Measurements from ENCODE around the gene GP1BB. TPM values are rescaled to one million over a fixed set of nuclear protein-coding genes. Genes with fewer than 3 reads are reported as not detected.
"Not testable (repeated sequence)": the region's sequence is repeated elsewhere in the genome, so short reads cannot be mapped to it uniquely, and the experiment has no call there.

The GP1BB gene
- total and polyA plus RNA-seq, 2 experiments from 2014 or later: 4.9 to 10.2 TPM

DNA sequence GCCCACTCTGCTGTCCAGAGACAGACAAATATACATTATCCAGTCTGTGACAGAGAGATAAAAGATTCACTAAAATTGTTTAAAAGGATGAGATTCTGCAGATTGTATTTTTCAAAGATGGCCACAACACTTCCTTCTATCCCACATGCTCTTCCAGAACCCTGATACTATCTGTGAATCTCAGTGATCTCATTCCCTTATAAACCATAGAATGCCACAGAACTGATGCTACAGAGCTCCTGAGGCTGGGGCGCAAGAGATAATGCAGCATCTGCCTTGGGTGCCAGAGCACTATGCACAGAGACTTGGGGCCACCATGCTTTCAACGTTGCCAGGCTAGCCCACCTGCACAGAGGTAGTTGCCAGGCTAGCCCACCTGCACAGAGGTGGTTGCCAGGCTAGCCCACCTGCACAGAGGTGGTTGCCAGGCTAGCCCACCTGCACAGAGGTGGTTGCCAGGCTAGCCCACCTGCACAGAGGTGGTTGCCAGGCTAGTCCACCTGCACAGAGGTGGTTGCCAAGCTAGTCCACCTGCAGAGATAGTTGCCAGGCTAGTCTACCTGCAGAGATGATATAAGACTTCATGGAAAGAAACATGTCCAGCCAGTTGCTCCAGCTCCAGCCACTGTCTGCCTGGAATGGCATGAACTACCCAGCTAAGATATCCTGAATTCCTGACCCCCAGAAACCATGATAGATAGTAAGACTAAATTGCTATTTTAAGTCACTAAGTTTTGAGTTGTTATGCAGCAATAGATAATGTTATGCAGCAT is 26.6 kb upstream of the GP1BB start:
- Histone ChIP-seq H2AFZ (no peak overlapping the region), H3K27ac (no peak overlapping the region), H4K20me1 (ENCODE audit: insufficient read depth) (no peaks in the 10 kb centered on the region), H3K79me2 (ENCODE audit: insufficient read depth) (no peaks in the 10 kb centered on the region), H3K36me3 (ENCODE audit: low read depth) (no peaks in the 10 kb centered on the region), H3K9me3 (ENCODE audit: low read depth) (no peaks in the 10 kb centered on the region), H3F3A (ENCODE audit: insufficient read depth) (0 out of 2 replicates have a peak, but pooled peaks cover under 1% of the 10 kb centered on the region), H3K4me2 (ENCODE audit: unreplicated experiment) (no peak overlapping the region), H3K4me3 (no peak overlapping the region), H3K9ac (no peak overlapping the region), H3K27me3 (replicated peaks; ENCODE audit: insufficient read depth) (no peaks in the 10 kb centered on the region), H3K4me1 (ENCODE audit: insufficient read depth) (peaks cover 5% of the 10 kb centered on the region; the same call in 1 of the 2 replicates), H3K9me2 (ENCODE audit: insufficient read depth) (no peaks in the 10 kb centered on the region)
- no peak for TF ChIP-seq EZH2phosphoT487 (IDR thresholded peaks at IDR 0.05; ENCODE audit: insufficient read depth, low read depth)
- no peak for TF ChIP-seq EZH2 (IDR thresholded peaks at IDR 0.05; ENCODE audit: insufficient read depth, poor library complexity, severe bottlenecking)
- in situ Hi-C loops (cut with MboI): no loop called here
- no peak for DNase-seq
- WGBS, 2 experiments (ENCODE audit: low coverage in 1 of 2, low lambda C conversion rate in 2 of 2, missing lambda C conversion rate in 2 of 2): 79 to 85% methylated on average over 2 of the region's 2 CpGs

DNA sequence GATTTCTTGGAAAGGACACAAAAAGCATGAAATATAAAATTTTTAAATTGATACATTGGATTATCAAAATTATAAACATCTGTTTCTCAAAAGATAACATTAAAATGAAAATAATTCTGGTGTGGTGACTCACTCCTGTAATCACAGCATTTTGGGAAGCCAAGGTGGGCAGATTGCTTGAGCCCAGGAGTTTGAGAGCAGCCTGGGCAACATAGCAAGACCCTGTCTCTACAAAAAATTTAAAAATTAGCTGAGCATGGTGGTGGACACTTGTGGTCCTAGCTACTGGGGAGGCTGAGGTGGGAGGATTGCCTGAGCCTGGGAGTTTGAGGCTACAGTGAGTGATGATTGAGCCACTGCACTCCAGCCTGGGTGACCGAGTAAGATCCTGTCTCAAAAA is 25.5 kb upstream of the GP1BB start:
- H3K36me3 ChIP-seq (ENCODE audit: low read depth); H3K9me2 ChIP-seq (ENCODE audit: insufficient read depth); H3K9ac ChIP-seq; H3K4me3 ChIP-seq; H3K27me3 ChIP-seq (replicated peaks; ENCODE audit: insufficient read depth); H3K4me1 ChIP-seq (ENCODE audit: insufficient read depth); H3K9me3 ChIP-seq (ENCODE audit: low read depth); H3K27ac ChIP-seq; H3F3A ChIP-seq (ENCODE audit: insufficient read depth); H4K20me1 ChIP-seq (ENCODE audit: insufficient read depth); in situ Hi-C loops (cut with MboI); H3K79me2 ChIP-seq (ENCODE audit: insufficient read depth); H3K4me2 ChIP-seq (ENCODE audit: unreplicated experiment); DNase-seq; H2AFZ ChIP-seq: not testable (repeated sequence)
- WGBS, 2 experiments (ENCODE audit: low coverage in 1 of 2, low lambda C conversion rate in 2 of 2, missing lambda C conversion rate in 2 of 2): 71 to 100% methylated on average over 1 of the region's 1 CpG

DNA sequence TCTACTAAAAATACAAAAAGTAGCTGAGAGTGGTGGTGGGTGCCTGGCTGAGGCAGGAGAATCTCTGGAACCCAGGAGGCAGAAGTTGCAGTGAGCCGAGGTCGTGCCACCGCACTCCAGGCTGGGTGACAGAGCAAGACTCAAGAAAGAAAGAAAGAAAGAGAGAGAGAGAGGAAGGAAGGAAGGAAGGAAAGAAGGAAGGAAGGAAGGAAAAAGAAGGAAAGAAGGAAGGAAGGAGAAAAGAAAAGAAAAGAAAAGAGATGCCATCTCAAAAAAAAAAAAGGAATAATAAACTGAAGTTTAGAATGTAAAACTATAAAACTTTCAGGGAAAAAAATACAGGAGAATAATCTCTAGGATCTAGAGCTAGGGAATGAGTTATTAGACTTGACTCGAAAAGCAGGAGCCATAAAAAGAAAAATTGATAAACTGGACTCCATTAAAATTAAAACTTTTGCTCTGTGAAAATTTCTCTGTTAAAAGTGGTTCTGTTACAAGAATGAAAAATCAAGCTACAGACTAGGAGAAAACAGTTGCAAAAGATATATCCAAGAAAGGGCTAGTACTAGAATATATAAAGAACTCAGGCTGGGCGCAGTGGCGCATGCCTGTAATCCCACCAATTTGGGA is 22.4 kb upstream of the GP1BB start:
- no peaks in the 10 kb centered on the region for H3F3A ChIP-seq (ENCODE audit: insufficient read depth)
- H3K4me2 ChIP-seq (ENCODE audit: unreplicated experiment): no peak overlapping the region
- WGBS, 2 experiments (ENCODE audit: low coverage in 1 of 2, low lambda C conversion rate in 2 of 2, missing lambda C conversion rate in 2 of 2): 82 to 85% methylated on average over 6 of the region's 6 CpGs
- no peak overlapping the region for H3K27ac ChIP-seq
- H3K9ac ChIP-seq: no peak overlapping the region
- in situ Hi-C loops (cut with MboI): no loop called here
- no peaks in the 10 kb centered on the region for H3K36me3 ChIP-seq (ENCODE audit: low read depth)
- H3K4me3 ChIP-seq: no peak overlapping the region
- no peaks in the 10 kb centered on the region for H3K4me1 ChIP-seq (ENCODE audit: insufficient read depth)
- H3K79me2 ChIP-seq (ENCODE audit: insufficient read depth): no peaks in the 10 kb centered on the region
- no peaks in the 10 kb centered on the region; the same call in 1 of the 2 replicates for H3K27me3 ChIP-seq (replicated peaks; ENCODE audit: insufficient read depth)
- H3K9me3 ChIP-seq (ENCODE audit: low read depth): no peaks in the 10 kb centered on the region
- H2AFZ ChIP-seq: no peak overlapping the region
- DNase-seq: no peak
- no peak for TF ChIP-seq EZH2phosphoT487 (IDR thresholded peaks at IDR 0.05; ENCODE audit: insufficient read depth, low read depth)
- no peak for TF ChIP-seq EZH2 (IDR thresholded peaks at IDR 0.05; ENCODE audit: insufficient read depth, poor library complexity, severe bottlenecking)
- no peaks in the 10 kb centered on the region for H4K20me1 ChIP-seq (ENCODE audit: insufficient read depth)
- no peaks in the 10 kb centered on the region for H3K9me2 ChIP-seq (ENCODE audit: insufficient read depth)

DNA sequence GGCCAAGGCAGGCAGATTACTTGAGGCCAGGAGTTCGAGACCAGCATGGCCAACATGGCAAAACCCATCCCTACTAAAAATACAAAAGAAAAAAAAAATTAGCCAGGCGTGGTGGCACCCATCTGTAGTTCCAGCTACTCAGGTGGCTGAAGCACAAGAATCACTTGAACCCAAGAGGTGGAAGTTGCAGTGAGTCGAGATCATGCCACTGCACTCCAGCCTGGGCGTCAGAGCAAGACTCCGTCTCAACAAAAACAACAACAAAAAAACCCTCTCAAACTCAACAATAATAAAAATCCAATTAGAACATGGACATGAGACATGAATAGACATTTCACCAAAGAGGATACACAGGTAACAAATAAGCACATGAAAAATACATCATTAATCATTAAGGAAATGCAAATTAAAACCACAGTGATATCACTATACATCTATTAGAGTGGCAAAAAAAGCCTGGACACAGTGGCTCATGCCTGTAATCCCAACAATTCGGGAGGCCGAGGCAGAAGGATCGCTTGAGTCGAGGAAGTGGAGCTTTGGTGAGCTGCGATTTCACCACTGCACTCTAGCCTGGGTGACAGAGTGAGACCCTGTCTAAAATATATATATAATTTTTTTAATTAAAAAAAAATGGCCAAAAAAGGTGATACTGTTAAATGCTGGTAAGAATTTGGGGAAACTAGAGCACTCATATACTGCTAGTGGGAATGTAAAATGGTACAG is 21.8 kb upstream of the GP1BB start:
- no peaks in the 10 kb centered on the region; the same call in 1 of the 2 replicates for H3K27me3 ChIP-seq (replicated peaks; ENCODE audit: insufficient read depth)
- no peaks in the 10 kb centered on the region for H3K9me3 ChIP-seq (ENCODE audit: low read depth)
- no peaks in the 10 kb centered on the region for H4K20me1 ChIP-seq (ENCODE audit: insufficient read depth)
- WGBS, 2 experiments (ENCODE audit: low coverage in 1 of 2, low lambda C conversion rate in 2 of 2, missing lambda C conversion rate in 2 of 2): 74 to 75% methylated on average over 10 of the region's 10 CpGs
- H3K36me3 ChIP-seq (ENCODE audit: low read depth): no peaks in the 10 kb centered on the region
- no peak overlapping the region for H3K9ac ChIP-seq
- no peak for DNase-seq
- TF ChIP-seq EZH2phosphoT487 (IDR thresholded peaks at IDR 0.05; ENCODE audit: insufficient read depth, low read depth): no peak
- TF ChIP-seq EZH2 (IDR thresholded peaks at IDR 0.05; ENCODE audit: insufficient read depth, poor library complexity, severe bottlenecking): no peak
- no peaks in the 10 kb centered on the region for H3K4me1 ChIP-seq (ENCODE audit: insufficient read depth)
- H3K27ac ChIP-seq: no peak overlapping the region
- in situ Hi-C loops (cut with MboI): no loop called here
- no peak overlapping the region for H3K4me2 ChIP-seq (ENCODE audit: unreplicated experiment)
- no peaks in the 10 kb centered on the region for H3F3A ChIP-seq (ENCODE audit: insufficient read depth)
- no peaks in the 10 kb centered on the region for H3K79me2 ChIP-seq (ENCODE audit: insufficient read depth)
- H3K4me3 ChIP-seq: no peak overlapping the region
- no peak overlapping the region for H2AFZ ChIP-seq
- H3K9me2 ChIP-seq (ENCODE audit: insufficient read depth): no peaks in the 10 kb centered on the region
